NCI-H146 treated with DMSO at 0.1 percent for 48 hours (cell line): ENCODE measurements around the gene MINDY4.
"Not testable (repeated sequence)": the region's sequence is repeated elsewhere in the genome, so short reads cannot be mapped to it uniquely, and the experiment has no call there.

Experiments used
- DNase-seq: peaks from one replicate; lab custom pipeline; 2025; ENCODE audit not compliant: unreplicated experiment; lab: John Stamatoyannopoulos, UW

Gene MINDY4

GRCh38 chr7:30831227-30831626, 60.0 kb downstream of the MINDY4 start:
- DNase-seq: no peak

GRCh38 chr7:30831936-30832335, 60.7 kb downstream of the MINDY4 start:
- DNase-seq: no peak

GRCh38 chr7:30834017-30834674, 62.9 kb downstream of the MINDY4 start:
- DNase-seq: not testable (repeated sequence)

- no peak for DNase-seq
These were observed 64.2 kb downstream of the MINDY4 start for GRCh38 chr7:30835396-30835915.

- DNase-seq: no peak
These were observed 65.8 kb downstream of the MINDY4 start for GRCh38 chr7:30836991-30837390.

GRCh38 chr7:30837581-30837980, 66.4 kb downstream of the MINDY4 start:
- no peak for DNase-seq

GRCh38 chr7:30838008-30838407, 66.8 kb downstream of the MINDY4 start:
- DNase-seq: no peak

GRCh38 chr7:30840141-30841024, 69.2 kb downstream of the MINDY4 start:
- DNase-seq: no peak

- no peak for DNase-seq
These were observed 70.0 kb downstream of the MINDY4 start for GRCh38 chr7:30841025-30841735.

GRCh38 chr7:30841801-30842541, 70.8 kb downstream of the MINDY4 start:
- DNase-seq: no peak

- DNase-seq: no peak
These were observed 71.6 kb downstream of the MINDY4 start for GRCh38 chr7:30842542-30843451.

GRCh38 chr7:30843741-30844482, 72.7 kb downstream of the MINDY4 start:
- no peak for DNase-seq

- DNase-seq: no peak
These were observed 73.3 kb downstream of the MINDY4 start for GRCh38 chr7:30844483-30844874.

- DNase-seq: no peak
These were observed 73.7 kb downstream of the MINDY4 start for GRCh38 chr7:30844916-30845315.

- DNase-seq: no peak
These were observed 74.4 kb downstream of the MINDY4 start for GRCh38 chr7:30845426-30846135.

- no peak for DNase-seq
These were observed 75.2 kb downstream of the MINDY4 start for GRCh38 chr7:30846378-30846777.

GRCh38 chr7:30848121-30848855, 77.1 kb downstream of the MINDY4 start:
- no peak for DNase-seq

GRCh38 chr7:30849565-30849964, 78.3 kb downstream of the MINDY4 start:
- no peak for DNase-seq
